Spinal cord (tissue), 10 donors: ENCODE results near the gene ELAVL3. TPM values are rescaled to one million over a fixed set of nuclear protein-coding genes. Genes with fewer than 3 reads are reported as not detected.
"Not testable (repeated sequence)": the region's sequence is repeated elsewhere in the genome, so short reads cannot be mapped to it uniquely, and the experiment has no call there.

ENCODE experiments used
- DNase-seq, 6 donors: peaks; one replicate each; pipeline versions ENCODE4 v3.0.0 to v3.0.0-alpha.2; 2013 to 2015; ENCODE audit warnings: low spot score in 6 of 6, low read depth in 4 of 6
- H3K27ac ChIP-seq: one replicate; pipeline ENCODE4 v1.5.1; 2013; ENCODE audit warnings: low read depth, low read length, control low read depth
- H3K27me3 ChIP-seq: one replicate; pipeline ENCODE4 v1.6.1; 2013; ENCODE audit warnings: low read length; ENCODE audit not compliant: control insufficient read depth, insufficient read depth
- H3K36me3 ChIP-seq: one replicate; pipeline ENCODE4 v1.6.1; 2013; ENCODE audit warnings: low read length; ENCODE audit not compliant: control insufficient read depth, insufficient read depth
- H3K4me1 ChIP-seq: one replicate; pipeline ENCODE4 v1.6.1; 2013; ENCODE audit warnings: low read length; ENCODE audit not compliant: control insufficient read depth, insufficient read depth
- H3K4me3 ChIP-seq: one replicate; pipeline ENCODE4 v1.5.1; 2013; ENCODE audit warnings: low read depth, low read length, control low read depth
- H3K9me3 ChIP-seq: one replicate; pipeline ENCODE4 v1.6.1; 2013; ENCODE audit warnings: low read length; ENCODE audit not compliant: control insufficient read depth, insufficient read depth
- WGBS: methylation state at CpG from one replicate; pipeline ENCODE4 v1.1.5; 2013; ENCODE audit warnings: missing lambda C conversion rate; ENCODE audit not compliant: insufficient coverage; 5-methylcytosine and 5-hydroxymethylcytosine counted together
- polyA plus RNA-seq, 2 donors: library from polyadenylated mRNA; unstranded; fragments of 120-200 nt; gene quantifications; one replicate each; pipeline ENCODE4 v1.2.1, GENCODE V29; 2013; ENCODE audit not compliant: insufficient read length in 2 of 2
- total RNA-seq, 2 donors: library from RNA; depleted of rRNA in 1 of 2; stranded (reverse); fragments of 120-200 nt in 1 of 2; fragments of >200 nt in 1 of 2; gene quantifications; one replicate each; pipeline versions ENCODE4 v1.2.3 to v1.2.4, GENCODE V29; 2013 to 2014
- donor health status: healthy.

Gene ELAVL3
- total and polyA plus RNA-seq, 4 donors, result 25.8 to 153 (median 108) TPM

DNA sequence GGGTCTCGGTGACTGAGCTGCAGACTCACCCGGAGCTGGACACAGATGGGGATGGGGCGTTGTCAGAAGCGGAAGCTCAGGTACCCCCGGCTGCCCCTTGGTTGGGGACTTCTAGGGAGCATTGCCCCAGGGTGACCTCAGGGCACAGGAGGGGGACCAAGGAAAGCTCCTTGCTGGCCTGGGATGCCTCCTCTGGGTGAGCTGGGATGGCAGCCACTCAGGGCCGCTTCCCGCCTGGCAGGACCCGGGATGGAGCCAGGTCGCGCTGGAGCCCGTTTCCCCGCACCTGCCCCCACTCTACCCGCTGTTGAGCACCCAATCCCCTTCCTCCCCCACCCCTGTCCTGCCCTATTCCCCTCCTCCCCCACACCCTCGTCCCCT is 34.6 kb downstream of the ELAVL3 start:
- Histone ChIP-seq H3K27me3 (no peaks in the 10 kb centered on the region), H3K4me1 (peaks cover 12% of the 10 kb centered on the region), H3K27ac (no peak overlapping the region), H3K36me3 (peaks cover 96% of the 10 kb centered on the region), H3K4me3 (no peak overlapping the region), H3K9me3 (no peaks in the 10 kb centered on the region)
- WGBS, result 90% methylated on average over 14 of the region's 14 CpGs
- no peak for DNase-seq

DNA sequence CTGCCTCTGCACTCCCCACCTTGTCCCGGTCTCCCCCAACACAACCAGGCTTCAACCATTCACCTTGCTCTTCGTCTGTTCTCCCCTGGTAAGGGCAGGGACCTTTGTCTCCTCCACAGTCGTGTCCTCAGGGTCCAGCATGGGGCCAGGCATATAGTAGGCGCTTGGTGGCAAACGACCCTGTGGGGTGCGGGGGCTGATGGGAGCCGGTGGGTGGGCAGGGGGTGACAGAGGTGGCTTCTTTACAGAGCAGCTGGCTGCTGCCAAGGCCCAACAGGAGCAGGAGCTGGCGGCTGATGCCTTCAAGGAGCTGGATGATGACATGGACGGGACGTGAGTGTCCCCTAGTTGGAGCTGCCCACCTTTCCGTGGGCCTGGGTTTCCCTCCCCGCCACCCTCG is 35.7 kb downstream of the ELAVL3 start:
- Histone ChIP-seq H3K36me3 (peaks cover 96% of the 10 kb centered on the region), H3K27ac (no peak overlapping the region), H3K4me1 (peaks cover 8% of the 10 kb centered on the region), H3K27me3 (no peaks in the 10 kb centered on the region), H3K4me3 (no peak overlapping the region), H3K9me3 (no peaks in the 10 kb centered on the region)
- WGBS, result 91% methylated on average over 13 of the region's 13 CpGs
- DNase-seq, result no peak

GRCh38 chr19:11444059-11444458 is 36.8 kb downstream of the ELAVL3 start:
- H3K4me3 ChIP-seq, result no peak overlapping the region
- no peak overlapping the region for H3K27ac ChIP-seq
- peaks cover 8% of the 10 kb centered on the region for H3K4me1 ChIP-seq
- peaks cover 100% of the 10 kb centered on the region for H3K36me3 ChIP-seq
- H3K27me3 ChIP-seq, result no peaks in the 10 kb centered on the region
- DNase-seq, result no peak
- H3K9me3 ChIP-seq, result no peaks in the 10 kb centered on the region
- 70% methylated on average over 4 of the region's 5 CpGs for WGBS

- H3K27me3 ChIP-seq, result no peaks in the 10 kb centered on the region
- peaks cover 65% of the 10 kb centered on the region for H3K36me3 ChIP-seq
- H3K4me1 ChIP-seq, result peaks cover 23% of the 10 kb centered on the region
- DNase-seq, result no peak
- WGBS, result 98% methylated on average over 5 of the region's 9 CpGs
- H3K4me3 ChIP-seq, result no peak overlapping the region
- H3K27ac ChIP-seq, result no peak overlapping the region
- H3K9me3 ChIP-seq, result no peaks in the 10 kb centered on the region
Measured at GRCh38 chr19:11437955-11438354, 42.9 kb downstream of the ELAVL3 start.

DNA sequence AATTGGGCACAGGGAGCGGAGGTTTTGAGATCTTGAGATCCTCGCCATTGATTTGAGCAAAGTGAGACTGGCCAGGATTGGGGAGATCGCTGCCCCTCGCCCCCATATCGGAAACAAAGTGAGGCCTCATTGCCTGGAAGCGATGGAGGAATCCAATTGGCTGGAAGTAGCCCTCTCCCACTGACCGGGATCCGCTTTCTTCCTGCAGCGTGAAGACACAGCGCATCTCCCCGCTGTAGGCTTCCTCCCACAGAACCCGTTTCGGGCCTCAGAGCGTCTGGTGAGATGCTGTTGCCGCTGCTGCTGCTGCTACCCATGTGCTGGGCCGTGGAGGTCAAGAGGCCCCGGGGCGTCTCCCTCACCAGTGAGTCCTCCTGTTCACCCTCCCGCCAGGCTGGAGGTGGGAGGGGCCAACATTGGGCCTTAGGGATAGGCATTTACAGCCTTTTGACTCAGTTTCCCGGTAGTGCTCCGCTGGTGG is 45.0 kb downstream of the ELAVL3 start:
- WGBS, result 5% methylated on average over 19 of the region's 21 CpGs
- Histone ChIP-seq H3K36me3 (peaks cover 45% of the 10 kb centered on the region), H3K4me3 (peak overlapping the region; percentile 96), H3K27me3 (no peaks in the 10 kb centered on the region), H3K27ac (peak overlapping the region; percentile 95), H3K9me3 (no peaks in the 10 kb centered on the region), H3K4me1 (peaks cover 23% of the 10 kb centered on the region)
- DNase-seq, result no peak

DNA sequence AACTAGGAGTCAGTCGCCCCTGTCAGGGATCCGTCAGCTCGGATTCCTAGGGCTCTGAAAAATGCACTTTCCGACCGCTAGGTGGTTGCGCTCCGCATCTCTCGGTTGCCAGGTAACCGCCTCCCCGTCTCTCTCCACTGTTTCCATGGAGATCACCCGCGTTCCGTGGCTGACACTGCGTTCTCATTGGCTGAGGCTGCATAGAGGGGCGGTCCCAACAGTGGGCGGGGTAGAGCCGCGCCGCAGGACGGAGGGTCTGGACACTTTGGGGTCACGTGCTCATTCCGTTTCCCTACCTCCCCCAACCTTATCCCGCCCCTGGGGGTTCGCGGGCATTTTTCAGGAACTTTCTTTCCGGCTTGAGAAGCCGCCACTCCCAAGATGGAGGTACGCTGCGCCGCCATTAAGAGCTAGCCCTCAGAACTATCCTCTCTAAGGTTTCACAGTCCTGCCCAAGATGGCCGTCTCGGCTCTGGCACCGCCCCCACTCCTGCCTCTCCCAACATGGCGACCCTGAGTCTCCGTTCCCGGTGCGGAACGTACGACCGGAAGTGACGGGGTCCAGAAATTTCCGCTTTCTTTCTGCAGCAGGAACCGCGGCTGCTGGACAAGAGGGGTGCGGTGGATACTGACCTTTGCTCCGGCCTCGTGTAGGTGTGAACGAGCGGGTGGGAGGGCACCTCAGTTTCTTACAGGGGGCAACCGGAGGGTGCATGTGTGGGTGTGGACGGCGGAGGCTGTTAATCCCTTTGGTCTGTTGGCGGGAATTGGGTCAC is 45.6 kb downstream of the ELAVL3 start, which contains the start of the genes ODAD3 and PRKCSH:
Gene ODAD3, minus strand, starts transcription at position 65 of the 776 bp plus-strand sequence. CDS start 105 bp downstream, outside the sequence.
Gene PRKCSH, plus strand, starts transcription at position 579 of the 776 bp plus-strand sequence. CDS start 483 bp downstream, outside the sequence.
- Histone ChIP-seq H3K4me1 (peaks cover 23% of the 10 kb centered on the region), H3K36me3 (peaks cover 38% of the 10 kb centered on the region), H3K9me3 (no peaks in the 10 kb centered on the region), H3K4me3 (peak within 1 kb of the TSS; percentile 96), H3K27ac (peak within 1 kb of the TSS; percentile 95), H3K27me3 (no peaks in the 10 kb centered on the region)
- under 1% methylated on average over 53 of the region's 53 CpGs for WGBS
- peak; percentile 98 to 100 (median 100) for DNase-seq

DNA sequence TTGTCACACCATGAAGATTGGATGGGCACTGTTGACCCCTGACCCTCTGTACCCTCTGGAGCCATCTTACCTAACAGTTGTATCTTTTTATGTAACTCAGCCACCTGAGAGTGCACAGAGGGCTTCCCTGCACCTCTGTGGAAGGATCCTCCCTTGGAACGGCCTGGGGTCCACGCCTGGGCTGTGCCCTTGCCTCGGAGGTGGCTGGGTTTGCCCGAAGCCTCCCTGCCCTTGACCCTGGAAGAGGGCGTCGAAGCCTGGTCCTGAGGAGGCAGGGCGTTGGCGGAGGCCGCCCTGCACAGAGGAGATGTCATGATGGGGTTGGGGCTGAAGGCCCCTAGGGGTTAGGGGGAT is 46.2 kb downstream of the ELAVL3 start:
- Histone ChIP-seq H3K9me3 (no peaks in the 10 kb centered on the region), H3K27ac (peak overlapping the region; percentile 95), H3K27me3 (no peaks in the 10 kb centered on the region), H3K4me1 (peaks cover 23% of the 10 kb centered on the region), H3K4me3 (peak overlapping the region; percentile 96), H3K36me3 (peaks cover 33% of the 10 kb centered on the region)
- 6% methylated on average over 9 of the region's 9 CpGs for WGBS
- no peak for DNase-seq

- not testable (repeated sequence) for H3K27ac ChIP-seq, H3K4me3 ChIP-seq, H3K27me3 ChIP-seq, H3K9me3 ChIP-seq, DNase-seq
- Histone ChIP-seq H3K4me1 (peaks cover 23% of the 10 kb centered on the region), H3K36me3 (peaks cover 21% of the 10 kb centered on the region)
- 100% methylated on average over 2 of the region's 3 CpGs for WGBS
Measured at GRCh38 chr19:11433526-11433925, 47.3 kb downstream of the ELAVL3 start.

DNA sequence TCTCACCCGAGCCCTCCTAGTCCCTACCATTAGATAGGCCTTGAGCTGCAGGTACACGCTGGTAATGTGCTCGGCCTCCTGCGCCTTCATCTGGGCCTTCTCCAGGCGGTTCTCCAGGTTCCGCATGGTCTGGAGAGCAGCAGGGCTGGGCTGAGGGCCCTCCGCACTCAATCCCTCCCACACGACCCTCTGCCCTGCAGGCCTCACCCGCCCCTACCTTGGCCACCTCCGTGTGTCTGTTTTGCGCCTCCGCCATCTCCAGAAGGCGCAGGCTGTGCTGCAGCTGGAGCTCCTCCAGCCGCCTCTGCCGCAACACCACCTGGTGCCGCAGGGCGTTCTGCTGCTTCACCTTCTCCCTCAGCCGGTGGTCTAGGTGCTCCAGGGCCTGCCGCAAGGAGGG is 54.2 kb downstream of the ELAVL3 start:
- H3K36me3 ChIP-seq, result peaks cover 19% of the 10 kb centered on the region
- no peak overlapping the region for H3K27ac ChIP-seq
- H3K27me3 ChIP-seq, result peaks cover 25% of the 10 kb centered on the region
- H3K9me3 ChIP-seq, result no peaks in the 10 kb centered on the region
- 92% methylated on average over 18 of the region's 19 CpGs for WGBS
- no peak for DNase-seq
- H3K4me3 ChIP-seq, result no peak overlapping the region
- peaks cover 12% of the 10 kb centered on the region for H3K4me1 ChIP-seq
